Esophagus (tissue), 2 donors: Measurements from ENCODE around the gene PDZD8. TPM values are rescaled to one million over a fixed set of nuclear protein-coding genes. Genes with fewer than 3 reads are reported as not detected.

Experiments used
- H3K27ac ChIP-seq, 2 donors: one replicate each; pipeline ENCODE4 v1.5.1; 2013; ENCODE audit warnings: low read depth in 2 of 2, mild to moderate bottlenecking in 2 of 2, inconsistent platforms in 1 of 2, low read length in 1 of 2, moderate library complexity in 1 of 2
- H3K27me3 ChIP-seq, 2 donors: one replicate each; pipeline ENCODE4 v1.6.1; 2013; ENCODE audit warnings: low read length in 2 of 2, control low read depth in 1 of 2, mild to moderate bottlenecking in 1 of 2; ENCODE audit not compliant: insufficient read depth in 2 of 2, control insufficient read depth in 1 of 2
- H3K36me3 ChIP-seq, 2 donors: one replicate each; pipeline ENCODE4 v1.6.1; 2013; ENCODE audit warnings: low read length in 1 of 2; ENCODE audit not compliant: control insufficient read depth in 2 of 2, insufficient read depth in 2 of 2
- H3K4me1 ChIP-seq, 2 donors: one replicate each; pipeline ENCODE4 v1.6.1; 2013; ENCODE audit warnings: low read length in 1 of 2; ENCODE audit not compliant: control insufficient read depth in 2 of 2, insufficient read depth in 2 of 2
- H3K4me3 ChIP-seq, 2 donors: one replicate each; pipeline ENCODE4 v1.5.1; 2013; ENCODE audit warnings: low read length in 2 of 2, mild to moderate bottlenecking in 2 of 2, low read depth in 1 of 2, moderate library complexity in 1 of 2
- H3K9me3 ChIP-seq, 2 donors: one replicate each; pipeline ENCODE4 v1.6.1; 2013; ENCODE audit warnings: mild to moderate bottlenecking in 2 of 2, low read depth in 1 of 2, low read length in 1 of 2, moderate library complexity in 1 of 2; ENCODE audit not compliant: control insufficient read depth in 2 of 2, insufficient read depth in 1 of 2
- WGBS, 2 donors: extraction: QIAGEN DNeasy Blood & Tissue Kit; methylation state at CpG; one replicate each; pipeline ENCODE4 v1.1.7; 2013; 5-methylcytosine and 5-hydroxymethylcytosine counted together
- polyA plus RNA-seq, 2 donors: library from polyadenylated mRNA; stranded (reverse); fragments of 200-250 nt; gene quantifications; one replicate each; pipeline ENCODE4 v1.2.3, GENCODE V29; 2013
- donor health status: healthy with polysubstance abuse.
- donor health status: Bipolar disorder and iron deficiency.

The PDZD8 gene
- polyA plus RNA-seq, 2 donors = 2.9 to 6.8 TPM

DNA sequence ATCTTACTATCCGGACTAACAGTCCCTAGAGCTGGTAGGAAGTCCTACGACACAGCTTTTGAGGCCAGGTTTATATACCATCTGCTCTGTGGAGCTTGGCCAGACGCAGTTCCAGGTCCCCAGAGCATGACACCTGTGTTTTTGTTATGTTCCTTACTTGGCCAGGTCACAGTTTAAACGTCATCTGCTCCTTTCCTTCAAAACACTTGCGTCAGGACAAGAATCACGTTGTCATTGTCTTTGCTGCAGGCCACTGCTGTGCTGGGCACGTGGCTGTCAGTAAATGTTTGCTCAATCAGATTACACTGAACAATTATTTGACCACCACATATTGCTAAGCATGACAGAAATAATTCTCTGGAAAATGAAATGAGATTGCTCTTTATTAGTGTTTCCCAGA is 110.5 kb downstream of the PDZD8 start:
- Histone ChIP-seq H3K27me3 (no peaks in the 10 kb centered on the region), H3K27ac (no peak overlapping the region), H3K9me3 (no peaks in the 10 kb centered on the region), H3K36me3 (no peaks in the 10 kb centered on the region), H3K4me1 (no peaks in the 10 kb centered on the region), H3K4me3 (no peak overlapping the region)
- 63 to 71% methylated on average over 7 of the region's 7 CpGs for WGBS, 2 donors

DNA sequence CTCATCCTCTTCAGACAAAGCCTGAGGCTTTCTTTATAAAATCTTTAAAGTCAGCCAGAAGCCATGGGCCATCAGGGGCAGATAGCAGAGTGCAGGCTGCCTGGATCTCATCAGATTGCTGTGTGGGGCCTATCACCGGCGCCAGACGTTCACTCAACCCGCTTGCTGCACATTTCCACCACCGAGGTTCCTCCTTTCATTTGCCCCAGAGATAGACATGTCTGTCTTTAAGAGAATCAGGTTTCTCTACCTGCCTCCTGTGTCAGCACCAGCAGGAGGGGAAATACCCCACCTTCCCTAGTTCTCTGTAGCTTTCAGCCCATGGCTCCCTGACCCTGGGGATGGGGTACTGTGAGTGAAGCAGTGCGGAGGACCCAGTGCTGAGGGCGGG is 112.3 kb downstream of the PDZD8 start:
- Histone ChIP-seq H3K27ac (no peak overlapping the region), H3K4me1 (no peaks in the 10 kb centered on the region), H3K36me3 (no peaks in the 10 kb centered on the region), H3K27me3 (no peaks in the 10 kb centered on the region), H3K4me3 (no peak overlapping the region), H3K9me3 (no peaks in the 10 kb centered on the region)
- WGBS, 2 donors = 86 to 89% methylated on average over 7 of the region's 7 CpGs

DNA sequence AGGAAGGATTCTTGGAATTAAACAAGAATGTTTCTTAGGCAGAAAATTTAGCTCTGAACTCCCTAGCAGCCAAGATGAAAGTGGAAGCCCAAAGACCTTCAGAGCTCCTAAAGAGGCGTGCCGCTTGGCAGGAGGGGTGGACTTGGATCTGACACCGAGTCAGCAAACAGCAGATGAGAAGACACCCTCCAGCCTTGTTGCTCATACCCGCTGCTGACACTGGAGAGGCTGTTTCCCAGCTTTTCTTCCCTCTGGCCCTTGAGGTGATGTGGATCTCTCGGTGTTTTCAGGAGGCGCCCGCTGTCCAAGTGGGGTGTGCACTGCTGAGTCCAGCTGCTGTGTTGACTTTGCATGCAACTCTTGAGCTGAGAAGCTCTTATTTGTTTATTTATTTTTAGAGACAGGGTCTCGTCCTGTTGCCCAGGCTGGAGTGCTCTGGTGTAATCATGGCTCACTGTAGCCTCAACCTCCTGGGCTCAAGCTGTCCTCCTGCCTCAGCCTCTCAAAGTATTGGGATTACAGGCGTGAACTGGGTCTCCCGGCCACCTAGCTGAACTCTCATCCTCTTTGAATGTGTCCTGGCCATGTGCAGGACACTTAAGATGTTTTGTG is 112.8 kb downstream of the PDZD8 start:
- Histone ChIP-seq H3K27me3 (no peaks in the 10 kb centered on the region), H3K9me3 (no peaks in the 10 kb centered on the region), H3K4me1 (no peaks in the 10 kb centered on the region), H3K36me3 (no peaks in the 10 kb centered on the region), H3K27ac (no peak overlapping the region), H3K4me3 (no peak overlapping the region)
- 59 to 66% methylated on average over 10 of the region's 10 CpGs for WGBS, 2 donors

DNA sequence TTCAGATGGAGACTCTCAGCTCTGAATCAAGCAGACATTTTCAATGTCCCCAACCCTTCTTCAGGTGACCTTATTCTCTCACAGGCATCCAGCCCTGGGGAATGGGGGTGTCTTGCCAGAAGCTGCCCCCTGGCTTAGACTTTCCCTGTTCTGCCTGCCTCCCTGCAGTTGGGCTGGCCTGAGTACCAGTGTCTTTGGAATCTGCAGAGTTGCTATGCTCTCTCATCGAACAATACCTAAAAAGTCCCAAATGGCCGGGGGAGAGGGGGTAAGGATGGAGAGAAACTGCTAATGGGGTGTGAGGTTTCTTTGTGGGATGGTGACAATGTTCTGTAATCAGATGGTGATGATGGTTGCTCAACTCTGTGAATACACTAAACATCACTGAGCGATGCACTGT is 113.7 kb downstream of the PDZD8 start:
- no peaks in the 10 kb centered on the region for H3K4me1 ChIP-seq
- H3K27ac ChIP-seq = no peak overlapping the region
- WGBS, 2 donors = 83 to 86% methylated on average over 3 of the region's 3 CpGs
- H3K9me3 ChIP-seq = no peaks in the 10 kb centered on the region
- no peak overlapping the region for H3K4me3 ChIP-seq
- no peaks in the 10 kb centered on the region for H3K36me3 ChIP-seq
- no peaks in the 10 kb centered on the region for H3K27me3 ChIP-seq

DNA sequence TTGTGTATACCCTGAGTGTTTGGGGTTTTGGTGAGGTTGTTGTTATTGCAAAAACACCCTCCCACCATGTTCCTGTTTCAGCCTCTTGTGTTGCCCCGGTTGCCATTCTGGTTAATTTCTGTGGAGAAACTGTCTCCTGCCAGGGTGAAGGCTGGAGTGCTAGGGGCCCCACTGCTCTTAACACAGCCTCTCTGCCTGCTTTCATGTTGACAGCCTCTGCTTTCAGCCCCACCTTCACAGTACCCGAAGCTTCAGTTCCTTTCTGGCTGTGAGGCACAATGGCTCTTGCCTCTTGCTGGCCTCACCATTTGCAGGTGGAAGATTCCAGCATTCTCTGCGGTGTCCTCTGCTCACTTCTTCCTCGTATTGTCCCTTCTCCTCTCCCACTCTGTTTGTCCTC is 115.2 kb downstream of the PDZD8 start:
- Histone ChIP-seq H3K4me3 (no peak overlapping the region), H3K27me3 (no peaks in the 10 kb centered on the region), H3K9me3 (no peaks in the 10 kb centered on the region), H3K4me1 (no peaks in the 10 kb centered on the region), H3K27ac (no peak overlapping the region), H3K36me3 (no peaks in the 10 kb centered on the region)
- WGBS, 2 donors = 46 to 53% methylated on average over 4 of the region's 4 CpGs

DNA sequence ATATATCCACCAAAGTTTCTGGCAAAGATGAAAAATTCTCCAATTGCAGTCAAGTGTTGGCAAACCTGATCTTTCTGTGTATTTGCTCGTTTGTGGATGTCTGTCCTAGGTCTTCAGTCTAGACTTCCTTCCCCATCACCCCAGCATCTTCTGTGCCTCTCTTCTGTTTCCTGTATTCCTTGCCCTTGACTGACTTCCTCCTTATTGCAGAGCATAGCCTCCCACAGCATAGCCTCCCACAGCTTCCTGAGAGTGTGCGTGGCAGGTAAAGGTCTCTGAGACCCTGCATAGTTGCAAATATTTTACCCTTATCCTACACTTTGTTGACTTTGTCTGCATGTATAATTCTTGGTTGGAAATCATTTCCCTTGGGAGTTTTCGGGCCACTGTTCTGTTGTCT is 116.0 kb downstream of the PDZD8 start:
- no peaks in the 10 kb centered on the region for H3K9me3 ChIP-seq
- 60% methylated on average over 3 of the region's 3 CpGs for WGBS, 2 donors

DNA sequence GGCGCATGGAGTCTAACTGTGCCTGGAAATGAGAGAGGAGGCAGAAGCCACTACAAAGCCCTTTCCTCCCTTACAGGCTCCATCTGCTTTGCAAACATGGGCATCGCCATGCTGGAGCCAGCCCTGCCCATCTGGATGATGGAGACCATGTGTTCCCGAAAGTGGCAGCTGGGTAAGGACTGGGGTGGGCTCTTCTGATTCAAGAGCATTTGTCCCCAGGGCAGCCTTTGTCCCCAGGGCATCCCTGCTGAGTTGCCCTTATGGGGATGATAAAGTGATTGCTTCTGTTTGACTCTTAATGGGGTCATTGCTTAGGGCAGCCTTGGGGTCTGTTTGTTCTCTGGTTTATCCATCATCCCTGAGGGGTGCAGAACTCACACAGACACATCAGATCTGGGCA is 117.5 kb downstream of the PDZD8 start:
- WGBS, 2 donors = 74 to 79% methylated on average over 3 of the region's 3 CpGs
- Histone ChIP-seq H3K4me3 (no peak overlapping the region), H3K27ac (no peak overlapping the region), H3K9me3 (no peaks in the 10 kb centered on the region), H3K4me1 (no peaks in the 10 kb centered on the region), H3K36me3 (no peaks in the 10 kb centered on the region), H3K27me3 (no peaks in the 10 kb centered on the region)

More for the DNA sequence above, 116.0 kb downstream of the PDZD8 start:
- no peaks in the 10 kb centered on the region for H3K4me1 ChIP-seq
- no peak overlapping the region for H3K4me3 ChIP-seq
- H3K36me3 ChIP-seq = no peaks in the 10 kb centered on the region
- H3K27me3 ChIP-seq = no peaks in the 10 kb centered on the region
- H3K27ac ChIP-seq = no peak overlapping the region

DNA sequence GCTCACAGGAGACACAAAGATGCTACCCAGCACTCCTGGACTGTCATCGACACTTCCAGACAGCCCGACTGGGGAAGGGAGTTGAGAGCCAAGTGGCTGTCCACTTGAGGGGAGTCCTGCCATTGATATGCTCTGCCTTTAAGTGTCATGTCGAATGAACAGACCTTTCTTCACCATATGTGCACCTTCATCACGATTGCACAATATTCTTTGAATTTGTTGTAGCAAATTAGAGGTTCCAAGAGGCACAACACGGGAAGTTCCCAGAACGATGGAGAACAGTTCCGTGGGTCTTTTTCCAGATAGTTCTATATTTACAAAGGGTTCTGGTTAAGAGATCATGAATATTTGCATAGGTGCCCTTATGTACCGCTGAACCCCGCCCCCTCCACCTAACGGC is 118.3 kb downstream of the PDZD8 start:
- Histone ChIP-seq H3K27ac (no peak overlapping the region), H3K27me3 (no peaks in the 10 kb centered on the region), H3K36me3 (no peaks in the 10 kb centered on the region), H3K9me3 (no peaks in the 10 kb centered on the region), H3K4me3 (no peak overlapping the region), H3K4me1 (no peaks in the 10 kb centered on the region)
- 78% methylated on average over 10 of the region's 10 CpGs for WGBS, 2 donors

DNA sequence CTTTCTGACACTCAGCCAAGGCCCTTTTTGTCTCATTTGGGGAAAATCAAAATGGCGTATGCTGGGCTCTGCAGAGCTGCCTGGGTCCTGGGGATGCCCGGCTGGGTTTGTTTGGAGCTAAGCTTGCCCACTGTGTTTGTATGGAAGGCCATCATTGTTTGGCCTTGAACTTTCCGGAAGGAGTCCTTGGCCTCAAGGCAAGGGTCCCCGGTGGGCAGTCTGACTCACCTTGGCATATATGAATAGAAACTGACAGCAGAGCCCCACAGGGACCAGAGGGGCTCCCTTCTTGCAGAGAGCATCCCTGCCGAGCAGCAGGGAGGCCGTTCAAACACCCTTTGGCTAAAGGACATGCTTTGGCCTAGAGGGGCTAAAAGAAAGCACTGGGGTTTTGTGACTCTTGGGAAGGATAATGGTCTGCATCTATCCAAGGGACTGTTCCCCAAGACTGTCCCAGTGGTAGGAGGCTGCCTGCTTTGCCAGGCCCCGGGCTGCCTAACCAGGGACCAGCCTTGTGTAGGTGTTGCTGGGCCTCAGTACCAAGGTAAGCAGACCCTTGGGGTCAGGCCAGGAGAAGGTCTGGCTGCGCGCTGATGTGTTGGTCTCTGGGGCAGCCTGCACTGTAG is 119.3 kb downstream of the PDZD8 start:
- Histone ChIP-seq H3K9me3 (no peaks in the 10 kb centered on the region), H3K4me3 (no peak overlapping the region), H3K27me3 (no peaks in the 10 kb centered on the region), H3K27ac (no peak overlapping the region), H3K36me3 (no peaks in the 10 kb centered on the region), H3K4me1 (no peaks in the 10 kb centered on the region)
- WGBS, 2 donors = 91 to 93% methylated on average over 9 of the region's 9 CpGs
